ENCODE measurements around the gene DUSP2.
A peak's percentile ranks its signal among the peaks of the same experiment; 100 is the strongest.

Gene DUSP2

GRCh38 chr2:96145036-96145847, at the start of gene DUSP2:
Gene DUSP2, minus strand, starts transcription at chr2:96145440. Its CDS starts 86 bp downstream, at chr2:96145354.
- peak; percentile 88 for DNase-seq

- no peak for DNase-seq
Measured at GRCh38 chr2:96191937-96192670, 46.9 kb upstream of the DUSP2 start.

GRCh38 chr2:96188821-96189526, 43.7 kb upstream of the DUSP2 start:
- no peak for DNase-seq

- no peak for DNase-seq
Measured at GRCh38 chr2:96186562-96186961, 41.3 kb upstream of the DUSP2 start.

- DNase-seq, result no peak
Measured at GRCh38 chr2:96185516-96185915, 40.3 kb upstream of the DUSP2 start.

- no peak for DNase-seq
Measured at GRCh38 chr2:96184989-96185388, 39.7 kb upstream of the DUSP2 start.

- DNase-seq, result no peak
Measured at GRCh38 chr2:96184188-96184587, 38.9 kb upstream of the DUSP2 start.

- no peak for DNase-seq
Measured at GRCh38 chr2:96181529-96181928, 36.3 kb upstream of the DUSP2 start.

GRCh38 chr2:96180521-96180920, 35.3 kb upstream of the DUSP2 start:
- no peak for DNase-seq

- DNase-seq, result no peak
Measured at GRCh38 chr2:96180002-96180401, 34.8 kb upstream of the DUSP2 start.

GRCh38 chr2:96176661-96177060, 31.4 kb upstream of the DUSP2 start:
- DNase-seq, result no peak

GRCh38 chr2:96175951-96176350, 30.7 kb upstream of the DUSP2 start:
- DNase-seq, result no peak

GRCh38 chr2:96174251-96175144, 29.3 kb upstream of the DUSP2 start:
- DNase-seq, result peak; percentile 79

GRCh38 chr2:96171831-96172230, 26.6 kb upstream of the DUSP2 start:
- no peak for DNase-seq

GRCh38 chr2:96170626-96171025, 25.4 kb upstream of the DUSP2 start:
- DNase-seq, result no peak

GRCh38 chr2:96169868-96170507, 24.7 kb upstream of the DUSP2 start:
- DNase-seq, result no peak

GRCh38 chr2:96167407-96168013, 22.3 kb upstream of the DUSP2 start:
- DNase-seq, result no peak

GRCh38 chr2:96164459-96165184, 19.4 kb upstream of the DUSP2 start:
- no peak for DNase-seq

- peak; percentile 84 for DNase-seq
Measured at GRCh38 chr2:96163768-96164429, 18.7 kb upstream of the DUSP2 start.

- no peak for DNase-seq
Measured at GRCh38 chr2:96163415-96163767, 18.2 kb upstream of the DUSP2 start.

All from activated T-cell treated with anti-CD3 and anti-CD28 coated beads for 4 hours (primary cell).